GM12865 (cell line): ENCODE measurements around the gene FAM81A.
"Not testable (repeated sequence)": the region's sequence is repeated elsewhere in the genome, so short reads cannot be mapped to it uniquely, and the experiment has no call there.

ENCODE experiments used
- DNase-seq: peaks from one replicate; pipeline ENCODE4 v3.0.0; 2010; ENCODE audit warnings: low read depth
- H3K4me3 ChIP-seq: 2 replicates; pipeline ENCODE4 v1.5.1; 2011; ENCODE audit warnings: mild to moderate bottlenecking, low read depth, low read length, control low read depth
- TF ChIP-seq, protein P1 (sequence below): IDR thresholded peaks from 2 replicates; pipeline ENCODE4 v1.5.1; 2011; ENCODE audit warnings: low read length, control low read depth, low read depth, inconsistent platforms; ENCODE audit not compliant: insufficient read depth; ENCODE audit errors: missing control alignments

Gene FAM81A

DNA sequence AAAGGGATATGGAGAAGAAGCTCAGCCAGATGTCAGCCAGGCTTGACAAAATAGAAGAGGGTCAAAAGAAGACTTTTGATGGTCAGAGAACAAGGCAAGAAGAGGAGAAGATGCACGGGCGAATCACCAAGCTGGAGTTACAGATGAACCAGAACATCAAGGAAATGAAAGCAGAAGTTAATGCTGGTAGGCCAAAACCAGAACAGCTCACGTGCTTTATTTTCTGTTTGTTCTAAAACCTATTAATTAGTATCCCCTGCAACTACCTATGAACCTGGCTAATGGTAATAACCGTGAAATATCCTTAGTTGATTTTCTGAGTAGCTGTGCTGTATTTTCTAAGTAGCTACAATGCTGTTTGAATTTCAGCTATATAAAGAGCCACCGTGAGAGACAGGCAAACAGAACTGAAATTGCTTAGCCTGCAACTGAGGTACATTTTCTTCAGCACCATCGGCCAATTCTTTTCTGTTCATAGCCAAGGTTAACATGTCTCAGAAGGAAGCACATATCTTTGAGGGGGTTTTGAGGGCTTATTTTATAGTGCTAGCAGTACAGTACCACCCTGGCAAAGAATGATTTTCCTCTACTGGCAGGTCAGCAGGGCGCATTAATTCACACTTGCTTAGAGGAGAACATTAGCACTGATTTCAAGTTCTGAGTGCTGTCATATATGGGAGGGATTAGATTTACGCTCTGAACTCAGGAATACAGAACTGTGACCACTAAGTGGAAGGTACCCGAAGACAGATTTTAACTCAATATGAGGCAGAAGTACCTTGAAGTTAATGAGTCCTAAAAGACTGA lies 78.9 kb downstream of the FAM81A start:
- peak overlapping the region; percentile 28 for H3K4me3 ChIP-seq
- TF ChIP-seq, protein P1, sequence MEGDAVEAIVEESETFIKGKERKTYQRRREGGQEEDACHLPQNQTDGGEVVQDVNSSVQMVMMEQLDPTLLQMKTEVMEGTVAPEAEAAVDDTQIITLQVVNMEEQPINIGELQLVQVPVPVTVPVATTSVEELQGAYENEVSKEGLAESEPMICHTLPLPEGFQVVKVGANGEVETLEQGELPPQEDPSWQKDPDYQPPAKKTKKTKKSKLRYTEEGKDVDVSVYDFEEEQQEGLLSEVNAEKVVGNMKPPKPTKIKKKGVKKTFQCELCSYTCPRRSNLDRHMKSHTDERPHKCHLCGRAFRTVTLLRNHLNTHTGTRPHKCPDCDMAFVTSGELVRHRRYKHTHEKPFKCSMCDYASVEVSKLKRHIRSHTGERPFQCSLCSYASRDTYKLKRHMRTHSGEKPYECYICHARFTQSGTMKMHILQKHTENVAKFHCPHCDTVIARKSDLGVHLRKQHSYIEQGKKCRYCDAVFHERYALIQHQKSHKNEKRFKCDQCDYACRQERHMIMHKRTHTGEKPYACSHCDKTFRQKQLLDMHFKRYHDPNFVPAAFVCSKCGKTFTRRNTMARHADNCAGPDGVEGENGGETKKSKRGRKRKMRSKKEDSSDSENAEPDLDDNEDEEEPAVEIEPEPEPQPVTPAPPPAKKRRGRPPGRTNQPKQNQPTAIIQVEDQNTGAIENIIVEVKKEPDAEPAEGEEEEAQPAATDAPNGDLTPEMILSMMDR, result no peak
- peak; percentile 52 for DNase-seq

DNA sequence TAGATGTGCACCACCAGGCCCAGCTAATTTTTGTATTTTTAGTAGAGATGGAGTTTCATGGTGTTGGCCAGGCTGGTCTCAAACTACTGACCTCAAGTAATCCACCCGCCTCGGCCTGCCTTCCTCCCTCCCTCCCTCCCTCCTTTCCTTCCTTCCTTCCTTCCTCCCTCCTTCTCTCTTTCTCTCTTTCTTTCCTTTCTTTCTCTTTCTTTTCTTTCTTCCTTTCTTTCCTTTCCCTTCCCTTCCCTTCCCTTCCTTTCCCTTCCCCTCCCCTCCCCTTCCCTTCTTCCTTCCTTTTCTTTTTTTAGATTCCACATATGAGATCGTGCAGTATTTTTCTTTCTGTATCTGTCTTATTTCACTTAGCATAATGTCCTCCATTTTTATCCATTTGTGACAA lies 81.3 kb downstream of the FAM81A start:
- no peak for DNase-seq
- TF ChIP-seq, protein P1, result no peak
- no peak overlapping the region for H3K4me3 ChIP-seq

DNA sequence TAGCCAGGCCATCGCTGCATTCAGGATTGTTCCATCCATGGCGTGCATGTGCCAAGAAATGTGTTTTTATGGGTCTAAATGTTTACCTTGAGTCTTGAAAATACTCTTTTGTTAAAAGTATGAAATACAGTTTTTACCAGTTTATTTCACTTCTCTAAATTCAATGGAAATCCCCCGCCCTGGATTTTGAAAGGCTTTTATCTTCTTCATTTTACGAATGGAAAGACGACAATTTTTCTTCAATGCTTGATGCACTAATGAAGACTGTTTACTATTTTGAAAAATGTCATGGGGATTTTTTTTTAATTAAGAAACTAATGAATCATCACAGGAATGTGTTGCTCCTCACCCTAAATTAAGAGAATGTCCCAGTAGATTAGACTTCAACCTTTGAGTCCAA lies 83.5 kb downstream of the FAM81A start:
- H3K4me3 ChIP-seq, result no peak overlapping the region
- no peak for DNase-seq
- TF ChIP-seq, protein P1, result no peak

DNA sequence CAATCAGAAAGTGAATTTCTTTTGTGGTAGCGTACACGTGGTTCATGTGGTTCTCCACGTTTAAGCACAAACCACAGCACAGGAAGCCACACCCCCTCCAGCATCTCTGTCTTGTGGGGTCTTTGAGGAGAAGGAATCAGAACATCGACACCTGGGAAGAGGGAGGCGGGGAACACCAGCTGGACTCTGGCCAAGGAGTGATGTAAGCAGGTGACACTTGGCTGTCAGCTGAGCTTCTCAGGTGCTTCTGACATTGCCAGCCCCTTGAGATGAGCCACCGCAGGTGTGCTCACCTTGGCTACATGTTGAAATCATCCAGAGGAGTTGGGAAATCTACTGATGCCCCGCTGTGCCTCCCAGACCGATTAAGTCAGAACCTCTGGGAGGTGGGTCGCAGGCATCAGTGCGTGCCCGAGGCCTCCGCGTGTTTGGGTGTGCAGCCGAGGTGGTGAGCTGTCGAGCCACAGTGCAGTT lies 85.0 kb downstream of the FAM81A start:
- no peak overlapping the region for H3K4me3 ChIP-seq
- TF ChIP-seq, protein P1, result no peak
- DNase-seq, result no peak

DNA sequence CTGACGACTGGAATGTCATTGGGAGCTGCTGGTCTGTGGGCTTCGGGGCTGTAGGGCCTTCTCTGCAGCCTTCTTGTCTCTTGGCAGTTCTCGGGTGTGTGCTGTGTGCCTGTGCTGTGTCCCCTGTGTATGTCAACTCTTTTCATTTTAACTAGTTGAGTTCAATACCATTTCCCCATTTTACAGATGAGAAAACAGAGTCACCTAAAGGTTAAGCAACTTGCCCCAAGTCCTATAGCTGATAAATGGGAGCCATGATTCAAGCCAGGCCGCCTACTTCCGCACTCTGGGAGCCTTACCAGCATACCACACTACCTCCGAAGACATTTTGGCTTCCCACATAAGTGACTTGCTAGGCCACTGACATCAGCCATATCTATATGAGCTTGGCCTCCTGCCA lies 85.7 kb downstream of the FAM81A start:
- TF ChIP-seq, protein P1, result no peak
- no peak for DNase-seq
- no peak overlapping the region for H3K4me3 ChIP-seq

DNA sequence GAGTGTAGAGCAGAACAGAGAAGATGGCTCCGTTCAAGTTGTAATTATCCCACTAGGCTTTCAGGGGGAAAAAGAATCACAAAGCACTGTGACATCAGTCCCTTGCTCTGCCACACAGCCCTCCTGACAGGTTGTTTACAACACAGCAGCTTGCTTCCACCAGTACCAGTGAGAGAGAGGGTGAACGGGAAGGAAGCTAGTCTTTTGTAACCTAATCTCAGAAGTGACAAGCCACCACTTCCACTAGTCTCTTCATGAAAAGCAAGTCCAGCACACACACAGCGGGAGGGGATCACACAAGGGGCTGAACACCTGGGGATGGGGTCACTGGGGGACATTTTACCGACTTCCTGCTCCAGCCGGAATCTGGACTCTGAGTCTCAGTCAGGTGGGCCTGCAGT lies 86.3 kb downstream of the FAM81A start:
- H3K4me3 ChIP-seq, result no peak overlapping the region
- no peak for DNase-seq
- TF ChIP-seq, protein P1, result no peak

DNA sequence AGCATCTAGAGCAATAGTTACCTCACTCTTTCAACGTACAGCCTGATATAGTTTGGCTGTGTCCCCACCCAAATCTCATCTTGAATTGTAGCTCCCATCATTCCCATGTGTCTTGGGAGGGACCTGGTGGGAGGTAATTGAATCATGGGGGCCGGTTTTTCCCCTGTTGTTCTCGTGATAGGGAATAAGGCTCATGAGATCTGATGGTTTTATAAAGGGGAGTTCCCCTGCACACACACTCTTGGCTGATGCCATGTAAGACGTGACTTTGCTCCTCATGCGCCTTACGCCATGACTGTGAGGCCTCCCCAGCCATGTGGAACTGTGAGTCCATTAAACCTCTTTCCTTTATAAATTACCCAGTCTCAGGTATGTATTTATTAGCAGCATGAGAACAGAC lies 88.5 kb downstream of the FAM81A start:
- not testable (repeated sequence) for H3K4me3 ChIP-seq, DNase-seq
